Measurements from ENCODE around the gene GBP2. TPM values are rescaled to one million over a fixed set of nuclear protein-coding genes. Genes with fewer than 3 reads are reported as not detected.
"Not testable (repeated sequence)": the region's sequence is repeated elsewhere in the genome, so short reads cannot be mapped to it uniquely, and the experiment has no call there.

GBP2 gene
- total RNA-seq, 1 donor from 2014 or later: 9.5 TPM

DNA sequence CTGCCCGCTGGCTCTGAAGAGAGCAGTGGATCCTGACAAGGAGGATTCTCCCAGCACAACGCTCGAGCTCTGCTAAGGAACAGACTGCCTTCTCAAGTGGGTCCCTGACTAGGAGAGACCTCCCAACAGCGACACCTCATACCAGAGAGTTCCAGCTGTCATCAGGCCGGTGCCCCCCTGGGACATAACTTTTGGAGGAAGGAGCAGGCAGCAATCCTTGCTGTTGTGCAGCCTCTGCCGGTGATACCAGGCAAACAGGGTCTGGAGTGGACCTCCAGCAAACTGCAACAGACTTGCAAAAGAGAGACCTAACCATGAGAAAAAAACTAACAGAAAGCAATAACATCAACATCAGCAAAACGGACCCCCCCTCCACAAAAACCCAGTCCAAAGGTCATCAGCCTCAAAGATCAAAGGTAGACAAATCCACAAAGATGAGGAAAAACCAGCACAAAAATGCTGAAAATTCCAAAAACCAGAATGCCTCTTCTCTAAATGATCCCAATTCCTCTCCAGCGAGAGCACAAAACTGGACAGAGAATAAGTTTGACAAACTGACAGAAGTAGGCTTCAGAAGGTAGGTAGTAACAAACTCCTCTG lies 53.3 kb downstream of the GBP2 start:
- intact Hi-C loops (cut with DNase I): not testable (repeated sequence)

GRCh38 chr1:89070509-89070908 lies 55.4 kb downstream of the GBP2 start:
- intact Hi-C loops (cut with DNase I): no loop called here
- DNase-seq (ENCODE audit: low spot score): no peak

More for the DNA sequence above, 53.3 kb downstream of the GBP2 start:
- DNase-seq (ENCODE audit: low spot score): not testable (repeated sequence)

DNA sequence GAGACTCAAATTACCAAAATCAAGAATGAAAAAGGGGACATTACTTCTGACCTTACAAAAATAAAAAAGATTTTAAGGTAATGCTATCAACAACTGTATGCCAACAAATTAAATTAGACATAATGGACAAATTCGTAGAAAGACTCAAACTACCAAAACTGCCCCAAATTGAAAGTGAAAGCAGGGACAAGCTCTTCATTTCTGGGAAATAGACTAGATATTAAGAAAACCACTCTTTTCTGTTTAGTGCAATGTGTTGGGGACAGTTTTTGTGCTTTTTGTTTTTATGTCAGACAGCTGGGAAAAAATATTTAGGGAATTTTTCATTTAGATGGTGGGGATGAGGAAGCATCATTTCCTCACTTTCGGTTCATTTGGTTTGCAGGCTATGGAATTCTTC lies 56.0 kb downstream of the GBP2 start:
- DNase-seq (ENCODE audit: low spot score): no peak
- intact Hi-C loops (cut with DNase I): loop anchor here (5.0 kb wide), 1 partner anchor 52 kb away; no protein-coding TSS in a partner anchor

- intact Hi-C loops (cut with DNase I): loop anchor here (5.0 kb wide), 1 partner anchor 54 kb away; no protein-coding TSS in a partner anchor
- DNase-seq (ENCODE audit: low spot score): no peak
Measured at GRCh38 chr1:89068291-89068690, 57.6 kb downstream of the GBP2 start.

DNA sequence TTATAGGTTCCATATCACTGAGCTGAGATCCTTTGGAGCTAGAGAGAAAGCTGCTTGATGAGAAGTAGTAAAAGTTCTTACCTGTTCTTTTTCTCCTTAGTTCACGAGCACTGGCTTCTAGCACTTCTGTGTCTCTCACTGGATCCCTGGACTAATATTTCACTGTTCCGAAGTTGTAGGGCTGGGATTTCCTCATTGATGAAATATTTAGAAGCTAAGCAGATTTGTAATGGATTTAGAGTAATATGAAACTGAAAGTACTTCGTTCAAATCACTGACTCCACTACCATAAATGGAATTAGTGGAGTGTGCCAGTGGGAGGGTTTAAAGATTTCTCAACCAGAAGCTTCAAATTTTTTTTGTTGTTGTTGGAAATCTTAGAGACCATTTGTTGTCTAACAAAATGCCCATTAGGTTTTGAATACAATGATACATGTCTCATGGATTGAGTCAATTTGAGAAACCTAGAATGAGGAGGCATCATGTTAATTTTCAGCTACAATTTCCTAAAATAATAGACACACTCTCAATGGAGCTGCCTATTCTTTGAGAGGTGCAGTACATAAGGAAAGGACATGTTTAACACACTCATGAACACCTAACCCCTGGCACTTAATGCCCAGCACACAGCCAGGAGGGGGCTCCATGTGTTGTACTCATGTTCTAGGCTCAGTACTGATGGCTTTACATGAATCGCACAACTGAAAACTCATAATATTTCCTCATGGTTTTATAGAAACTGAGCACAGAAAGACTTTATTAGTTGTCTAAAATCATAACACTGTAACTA lies 60.6 kb downstream of the GBP2 start, which contains the start of gene GBP1:
TSS of gene GBP1 (minus strand) at position 130 of the 790 bp plus-strand sequence. CDS start 1,974 bp downstream, outside the sequence.
- intact Hi-C loops (cut with DNase I): loop anchor here (2.0 to 5.0 kb wide), 2 partner anchors 57 to 134 kb away; partner anchors contain the start of gene GBP4
- no peak for DNase-seq (ENCODE audit: low spot score)

DNA sequence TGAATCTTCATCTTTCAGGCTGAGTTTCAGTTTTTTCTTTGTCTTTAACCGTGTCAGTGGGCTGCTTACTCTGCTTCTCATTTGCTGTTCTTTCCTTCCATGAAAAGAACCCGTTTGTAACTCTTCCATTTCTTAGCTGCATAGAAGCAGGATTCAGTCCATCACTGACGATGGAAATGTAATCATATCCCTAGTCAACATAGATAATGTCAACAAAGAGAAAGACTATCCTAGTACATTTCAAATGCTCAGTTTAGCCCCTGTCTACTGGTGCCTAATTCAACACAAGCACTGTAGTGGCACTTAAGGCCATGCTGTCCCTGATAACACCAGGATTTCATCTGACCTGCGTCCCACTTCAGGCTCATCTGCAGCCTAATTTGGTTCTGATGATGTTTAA lies 61.3 kb downstream of the GBP2 start:
- DNase-seq (ENCODE audit: low spot score): no peak
- intact Hi-C loops (cut with DNase I): loop anchor here (2.0 to 5.0 kb wide), 3 partner anchors 42 to 134 kb away; partner anchors contain the start of genes GBP3 and GBP4

GRCh38 chr1:89063094-89063493 lies 62.8 kb downstream of the GBP2 start:
- DNase-seq (ENCODE audit: low spot score): no peak
- intact Hi-C loops (cut with DNase I): loop anchor here (5.0 kb wide), 1 partner anchor 41 kb away; the partner anchor contains the start of gene GBP3

DNA sequence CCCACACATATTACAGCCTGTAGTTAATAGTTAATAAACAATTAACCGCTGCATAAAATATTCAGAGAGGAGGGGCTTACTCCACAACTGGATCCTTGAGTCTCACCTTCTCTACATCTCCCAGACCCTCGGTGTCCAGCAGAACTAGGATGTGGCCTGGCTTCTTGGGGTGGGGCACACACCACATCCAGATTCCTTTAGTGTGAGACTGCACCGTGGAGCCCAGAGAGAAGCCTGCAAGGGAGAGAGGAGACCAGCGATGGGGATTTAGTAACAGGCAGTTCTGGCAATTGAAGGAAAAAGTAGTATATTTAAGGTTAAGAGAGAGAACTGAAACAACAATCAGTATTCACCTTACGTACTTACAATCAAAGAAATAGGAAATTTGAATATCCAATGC lies 65.8 kb downstream of the GBP2 start:
- intact Hi-C loops (cut with DNase I): loop anchor here (5.0 kb wide), 1 partner anchor 38 kb away; the partner anchor contains the start of gene GBP3
- no peak for DNase-seq (ENCODE audit: low spot score)

Other genes with a start within 250 kb of the GBP2 start
- 11.6 TPM for gene GTF2B, start 234.5 kb downstream of the GBP2 start, total RNA-seq
- gene KYAT3, start 133.5 kb downstream of the GBP2 start, total RNA-seq: 6.5 TPM
- 15.8 TPM for gene RBMXL1, start 133.5 kb downstream of the GBP2 start, total RNA-seq
- gene GBP3, start 103.2 kb downstream of the GBP2 start, total RNA-seq: 6.6 TPM
- gene GBP1, start 60.9 kb downstream of the GBP2 start, total RNA-seq: 6.2 TPM
- gene GBP7, start 49.9 kb upstream of the GBP2 start, total RNA-seq: 0.08 TPM
- gene GBP4, start 72.8 kb upstream of the GBP2 start, total RNA-seq: 6.4 TPM
- 0.94 TPM for gene GBP5, start 146.7 kb upstream of the GBP2 start, total RNA-seq
- gene GBP6, start 237.9 kb upstream of the GBP2 start, total RNA-seq: not detected

All from cardiac septum (tissue), 1 donor.